Keratinocyte (primary cell): ENCODE measurements around the gene HSD17B1. TPM values are rescaled to one million over a fixed set of nuclear protein-coding genes. Genes with fewer than 3 reads are reported as not detected.

Experiments
- DNase-seq: peaks from one replicate; pipeline ENCODE4 v3.0.0-alpha.2; 2011; ENCODE audit warnings: low read depth, missing footprints, low spot score
- FAIRE-seq: peaks from 2 replicates; lab custom pipeline; 2011; peaks lifted over from hg19 to GRCh38; lab: Jason Lieb, UNC
- H2AFZ ChIP-seq: 2 replicates; pipeline ENCODE4 v1.6.0; 2012; ENCODE audit warnings: low read length, control low read depth, inconsistent platforms; ENCODE audit not compliant: control insufficient read depth
- H3K27ac ChIP-seq: 2 replicates; pipeline ENCODE4 v1.5.1; 2011; ENCODE audit warnings: low read length; ENCODE audit not compliant: control insufficient read depth, insufficient read depth
- H3K27me3 ChIP-seq: 3 replicates; pipeline ENCODE4 v1.6.0; 2011; ENCODE audit warnings: low read length; ENCODE audit not compliant: control insufficient read depth, insufficient read depth; ENCODE audit errors: extremely low read depth
- H3K36me3 ChIP-seq, 2 experiments: 2 replicates in 1 of 2; 3 replicates in 1 of 2; pipeline ENCODE4 v1.5.1; 2011; ENCODE audit warnings: low read length in 2 of 2, mild to moderate bottlenecking in 1 of 2; ENCODE audit not compliant: control insufficient read depth in 2 of 2, insufficient read depth in 2 of 2; ENCODE audit errors: extremely low read depth in 1 of 2
- H3K4me1 ChIP-seq: 3 replicates; pipeline ENCODE4 v1.5.1; 2011; ENCODE audit warnings: low read length; ENCODE audit not compliant: control insufficient read depth, insufficient read depth; ENCODE audit errors: extremely low read depth
- H3K4me2 ChIP-seq: 3 replicates; pipeline ENCODE4 v1.6.0; 2011; ENCODE audit warnings: low read depth, low read length; ENCODE audit not compliant: control insufficient read depth, insufficient read depth; ENCODE audit errors: extremely low read depth
- H3K4me3 ChIP-seq, 3 experiments: fragments of 200-600 bp in 1 of 3; sonication (generic) in 1 of 3; 2 replicates in 2 of 3; 3 replicates in 1 of 3; pipeline ENCODE4 v1.5.1; 2011 to 2016; ENCODE audit warnings: low read length in 3 of 3, mild to moderate bottlenecking in 3 of 3, control low read depth in 2 of 3, inconsistent platforms in 1 of 3, low read depth in 1 of 3, mixed read lengths in 1 of 3, mixed run types in 1 of 3, moderate library complexity in 1 of 3; ENCODE audit not compliant: control insufficient read depth in 2 of 3, insufficient read depth in 2 of 3; ENCODE audit errors: extremely low read depth in 1 of 3
- H3K79me2 ChIP-seq: 2 replicates; pipeline ENCODE4 v1.6.0; 2012; ENCODE audit warnings: low read length; ENCODE audit not compliant: control insufficient read depth, insufficient read depth
- H3K9ac ChIP-seq: 3 replicates; pipeline ENCODE4 v1.6.0; 2011; ENCODE audit warnings: low read length; ENCODE audit not compliant: control insufficient read depth, insufficient read depth; ENCODE audit errors: extremely low read depth
- H3K9me1 ChIP-seq: 3 replicates; pipeline ENCODE4 v1.6.0; 2011; ENCODE audit warnings: low read length; ENCODE audit not compliant: control insufficient read depth, insufficient read depth; ENCODE audit errors: extremely low read depth
- H3K9me3 ChIP-seq: 2 replicates; pipeline ENCODE4 v1.5.1; 2012; ENCODE audit warnings: low read depth, low read length; ENCODE audit not compliant: control insufficient read depth
- H4K20me1 ChIP-seq: 3 replicates; pipeline ENCODE4 v1.6.0; 2011; ENCODE audit warnings: low read length; ENCODE audit not compliant: control insufficient read depth, insufficient read depth; ENCODE audit errors: extremely low read depth
- EZH2 ChIP-seq: IDR thresholded peaks from one replicate; pipeline ENCODE4 v1.6.1; 2012; ENCODE audit warnings: inconsistent platforms, mild to moderate bottlenecking, low read length, moderate library complexity
- dilution Hi-C: fragments of 300-500 bp; cut with MboI; formaldehyde crosslinking; loops from one replicate; pipeline ENCODE4 v1.7.0; 2020; ENCODE audit warnings: low sequenced_read_pairs; ENCODE audit not compliant: extremely low pct_ligation_motif_present
- polyA plus RNA-seq, 5 experiments: library from polyadenylated mRNA; depleted of rRNA in 3 of 5; stranded (reverse) in 3 of 5; stranded (forward) in 1 of 5; unstranded in 1 of 5; fragments of >200 nt; gene quantifications; 1 replicate in 1 of 5; 2 replicates in 3 of 5; 3 replicates in 1 of 5; pipeline versions ENCODE4 v1.2.1 to v1.2.3, GENCODE V29; 2011 to 2012; ENCODE audit warnings: missing spikeins in 2 of 5, low read depth in 1 of 5, low replicate concordance in 1 of 5
- TF ChIP-seq, protein P1 (sequence below), 3 experiments: IDR thresholded peaks in 1 of 3; conservative IDR thresholded peaks in 1 of 3; optimal IDR thresholded peaks in 1 of 3; 2 replicates in 2 of 3; 3 replicates in 1 of 3; pipeline versions ENCODE3 to v1.5.1; 2011; ENCODE audit warnings: low read length in 3 of 3, mild to moderate bottlenecking in 3 of 3, moderate library complexity in 2 of 3, control low read depth in 1 of 3, inconsistent platforms in 1 of 3; ENCODE audit not compliant: insufficient read depth in 2 of 3; ENCODE audit errors: extremely low read depth in 1 of 3

The HSD17B1 gene
- polyA plus RNA-seq, 1 donor (not counting 4 experiments of a cell fraction or from before 2014, with no cell fraction given) = 5.3 TPM

DNA sequence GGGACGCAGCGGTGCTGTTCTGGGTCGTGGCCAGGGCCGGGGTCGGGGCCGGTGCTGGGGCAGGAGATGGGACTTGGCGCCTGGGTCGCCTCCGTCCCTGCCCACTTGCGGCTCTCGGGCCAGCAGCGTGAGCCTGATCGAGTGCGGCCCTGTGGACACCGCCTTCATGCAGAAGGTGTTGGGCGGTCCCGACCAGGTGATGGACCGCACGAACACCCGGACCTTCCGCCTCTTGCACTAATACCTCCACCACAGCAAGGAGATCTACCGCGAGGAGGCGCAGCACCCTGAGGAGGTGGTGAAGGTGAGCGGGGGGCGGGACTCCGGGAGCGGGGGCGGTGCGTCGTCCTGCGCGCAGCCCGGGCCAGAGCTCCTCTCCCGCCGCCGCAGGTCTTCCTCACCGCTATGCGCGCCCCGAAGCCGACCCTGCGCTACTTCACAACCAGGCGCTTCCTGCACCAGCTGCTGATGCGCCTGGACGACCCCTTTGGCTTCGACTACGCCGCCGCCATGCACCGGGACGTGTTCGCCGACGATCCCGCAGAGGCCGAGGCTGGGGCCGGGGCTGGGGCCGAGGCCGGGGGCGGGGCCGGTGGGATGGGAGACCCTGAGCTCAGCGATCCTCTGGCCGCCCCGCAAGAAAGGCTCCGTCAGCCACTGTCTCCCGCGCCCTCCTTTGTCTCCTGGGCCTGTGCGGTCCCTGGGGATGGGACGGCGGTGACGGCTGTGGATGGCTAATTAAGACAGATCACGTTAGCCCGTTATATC, 4.5 kb upstream of the HSD17B1 start:
- DNase-seq = no peak
- dilution Hi-C loops = no loop called here
- Histone ChIP-seq H3K9me1 (no peaks in the 10 kb centered on the region), H3K4me2 (peak overlapping the region; percentile 76), H4K20me1 (no peaks in the 10 kb centered on the region), H3K79me2 (peaks cover 3% of the 10 kb centered on the region), H3K9ac (no peak overlapping the region), H3K36me3 (peaks cover 0 to 7% of the 10 kb centered on the region in 2 experiments), H3K4me3 (peak overlapping the region; percentile 32 to 46 (median 35)), H3K4me1 (peaks cover 11% of the 10 kb centered on the region), H3K27me3 (no peaks in the 10 kb centered on the region), H3K27ac (no peak overlapping the region), H2AFZ (peak overlapping the region; percentile 43), H3K9me3 (no peaks in the 10 kb centered on the region)
- FAIRE-seq = no peak
- TF ChIP-seq EZH2 = no peak
- TF ChIP-seq, protein P1, sequence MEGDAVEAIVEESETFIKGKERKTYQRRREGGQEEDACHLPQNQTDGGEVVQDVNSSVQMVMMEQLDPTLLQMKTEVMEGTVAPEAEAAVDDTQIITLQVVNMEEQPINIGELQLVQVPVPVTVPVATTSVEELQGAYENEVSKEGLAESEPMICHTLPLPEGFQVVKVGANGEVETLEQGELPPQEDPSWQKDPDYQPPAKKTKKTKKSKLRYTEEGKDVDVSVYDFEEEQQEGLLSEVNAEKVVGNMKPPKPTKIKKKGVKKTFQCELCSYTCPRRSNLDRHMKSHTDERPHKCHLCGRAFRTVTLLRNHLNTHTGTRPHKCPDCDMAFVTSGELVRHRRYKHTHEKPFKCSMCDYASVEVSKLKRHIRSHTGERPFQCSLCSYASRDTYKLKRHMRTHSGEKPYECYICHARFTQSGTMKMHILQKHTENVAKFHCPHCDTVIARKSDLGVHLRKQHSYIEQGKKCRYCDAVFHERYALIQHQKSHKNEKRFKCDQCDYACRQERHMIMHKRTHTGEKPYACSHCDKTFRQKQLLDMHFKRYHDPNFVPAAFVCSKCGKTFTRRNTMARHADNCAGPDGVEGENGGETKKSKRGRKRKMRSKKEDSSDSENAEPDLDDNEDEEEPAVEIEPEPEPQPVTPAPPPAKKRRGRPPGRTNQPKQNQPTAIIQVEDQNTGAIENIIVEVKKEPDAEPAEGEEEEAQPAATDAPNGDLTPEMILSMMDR (optimal IDR thresholded peaks at IDR 0.05 in 1 of 3, IDR thresholded peaks at IDR 0.05 in 1 of 3, conservative IDR thresholded peaks at IDR 0.05 in 1 of 3; ENCODE audit: extremely low read depth in 1 of 3, insufficient read depth in 2 of 3, low read length in 3 of 3) = peak; percentile 47 to 92 (median 85)

DNA sequence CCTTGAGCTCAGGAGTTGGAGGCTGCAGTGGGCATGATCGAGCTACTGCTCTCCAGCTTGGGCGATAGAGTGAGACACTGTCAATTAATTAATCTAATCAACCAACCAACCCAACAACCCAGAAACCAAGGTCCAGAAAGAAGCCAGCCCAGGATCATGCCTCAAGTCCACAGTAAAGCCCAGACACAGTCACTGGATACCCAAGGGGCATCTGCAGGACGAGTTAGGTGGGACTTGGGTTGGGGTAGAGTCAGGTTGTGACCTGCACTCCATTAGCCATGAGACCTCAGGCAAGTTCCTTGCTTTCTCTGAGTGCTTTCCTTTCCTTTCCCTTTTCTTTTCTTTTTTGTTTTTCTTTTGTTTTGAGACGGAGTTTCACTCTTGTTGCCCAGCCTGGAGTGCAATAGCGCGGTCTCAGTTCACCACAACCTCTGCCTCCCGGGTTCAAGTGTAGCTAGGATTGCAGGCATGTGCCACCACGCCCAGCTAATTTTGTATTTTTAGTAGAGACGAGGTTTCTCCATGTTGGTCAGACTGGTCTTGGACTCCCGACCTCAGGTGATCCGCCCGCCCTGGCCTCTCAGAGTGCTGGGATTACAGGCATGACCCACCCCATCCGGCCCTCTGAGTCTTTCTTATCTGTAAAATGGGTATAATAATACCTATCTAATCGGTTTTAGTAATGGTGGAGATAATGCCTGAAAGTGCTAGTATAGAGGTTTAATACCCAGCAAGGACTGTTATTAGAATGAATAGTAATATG, 3.5 kb upstream of the HSD17B1 start:
- H3K27me3 ChIP-seq = no peaks in the 10 kb centered on the region
- H3K9ac ChIP-seq = no peak overlapping the region
- FAIRE-seq = no peak
- DNase-seq = no peak
- peaks cover 8% of the 10 kb centered on the region for H3K79me2 ChIP-seq
- peak overlapping the region in 1 of 3 experiments; percentile 46 for H3K4me3 ChIP-seq
- H3K36me3 ChIP-seq = peaks cover 0 to 3% of the 10 kb centered on the region in 2 experiments
- H3K27ac ChIP-seq = no peak overlapping the region
- dilution Hi-C loops = no loop called here
- H3K9me3 ChIP-seq = no peaks in the 10 kb centered on the region
- H2AFZ ChIP-seq = no peak overlapping the region
- H3K4me2 ChIP-seq = peak overlapping the region; percentile 76
- H3K4me1 ChIP-seq = peaks cover 19% of the 10 kb centered on the region
- H4K20me1 ChIP-seq = no peaks in the 10 kb centered on the region
- TF ChIP-seq, protein P1 (optimal IDR thresholded peaks at IDR 0.05 in 1 of 3, IDR thresholded peaks at IDR 0.05 in 1 of 3, conservative IDR thresholded peaks at IDR 0.05 in 1 of 3; ENCODE audit: extremely low read depth in 1 of 3, insufficient read depth in 2 of 3, low read length in 3 of 3) = no peak
- no peak for TF ChIP-seq EZH2
- H3K9me1 ChIP-seq = no peaks in the 10 kb centered on the region
